WTC11 (cell line): ENCODE data around the gene MAPK14. TPM values are rescaled to one million over a fixed set of nuclear protein-coding genes. Genes with fewer than 3 reads are reported as not detected.

Source experiments
- ATAC-seq: fragments of 200-7000 bp; cut with Tn5 transposase; 2 replicates; pipeline ENCODE4 v1.10.0; 2021; ENCODE audit warnings: mild to moderate bottlenecking, moderate library complexity
- CTCF ChIA-PET: fragments of 300-600 bp; sonication (Branson Sonifier 250); formaldehyde crosslinking; loops from one replicate; lab custom pipeline; 2021; ENCODE audit warnings: antibody characterized with exemption; lab: Charles Lee
- POLR2A ChIA-PET: fragments of 350-600 bp; sonication (Branson Sonifier 250); formaldehyde crosslinking; loops from one replicate; lab custom pipeline; 2021; ENCODE audit warnings: antibody characterized with exemption; lab: Charles Lee
- DNase-seq: peaks from one replicate; pipeline ENCODE4 v3.0.0; 2021; ENCODE audit warnings: low spot score
- H3K27ac Mint-ChIP-seq: 2 replicates; pipeline ENCODE4 v1.8.0; 2021; ENCODE audit warnings: mixed read lengths
- H3K27me3 Mint-ChIP-seq: 2 replicates; pipeline ENCODE4 v1.8.0; 2021; ENCODE audit warnings: low read depth, mild to moderate bottlenecking, moderate library complexity, mixed read lengths
- H3K36me3 Mint-ChIP-seq: 2 replicates; pipeline ENCODE4 v1.8.0; 2021; ENCODE audit warnings: mixed read lengths
- H3K4me1 Mint-ChIP-seq: 2 replicates; pipeline ENCODE4 v1.8.0; 2022; ENCODE audit warnings: mixed read lengths
- H3K4me3 Mint-ChIP-seq: 2 replicates; pipeline ENCODE4 v1.8.0; 2021; ENCODE audit warnings: mild to moderate bottlenecking, moderate library complexity, mixed read lengths
- H3K9me3 Mint-ChIP-seq: 2 replicates; pipeline ENCODE4 v1.8.0; 2021; ENCODE audit warnings: mixed read lengths
- ATF6 ChIP-seq: sonication (generic); formaldehyde crosslinking; IDR thresholded peaks from 2 replicates; pipeline ENCODE4 v1.8.1; 2023; ENCODE audit warnings: mild to moderate bottlenecking, missing genetic modification reagents
- CBFB ChIP-seq: sonication (generic); formaldehyde crosslinking; IDR thresholded peaks from 2 replicates; pipeline ENCODE4 v1.8.1; 2022; ENCODE audit warnings: mild to moderate bottlenecking, low read depth, missing genetic modification reagents
- CREM ChIP-seq: sonication (generic); formaldehyde crosslinking; IDR thresholded peaks from 2 replicates; pipeline ENCODE4 v1.8.1; 2022; ENCODE audit warnings: mild to moderate bottlenecking, missing genetic modification reagents, moderate library complexity
- E2F5 ChIP-seq: sonication (generic); formaldehyde crosslinking; IDR thresholded peaks from 2 replicates; pipeline ENCODE4 v1.8.1; 2022; ENCODE audit warnings: mild to moderate bottlenecking, moderate library complexity, missing genetic modification reagents
- ESRRA ChIP-seq: sonication (generic); formaldehyde crosslinking; IDR thresholded peaks from 2 replicates; pipeline ENCODE4 v1.8.1; 2022; ENCODE audit warnings: mild to moderate bottlenecking, missing genetic modification reagents, borderline replicate concordance
- ETV6 ChIP-seq: sonication (generic); formaldehyde crosslinking; IDR thresholded peaks from 2 replicates; pipeline ENCODE4 v1.8.1; 2022; ENCODE audit warnings: mild to moderate bottlenecking, missing genetic modification reagents
- GABPB1 ChIP-seq: sonication (generic); formaldehyde crosslinking; IDR thresholded peaks from 2 replicates; pipeline ENCODE4 v1.8.1; 2023; ENCODE audit warnings: mild to moderate bottlenecking, missing genetic modification reagents
- GRHL2 ChIP-seq: fragments of 250-450 bp; sonication (Bioruptor Pico); IDR thresholded peaks from 2 replicates; pipeline ENCODE4 v1.8.0; 2022; ENCODE audit warnings: mild to moderate bottlenecking, moderate library complexity; ENCODE audit not compliant: insufficient replicate concordance, severe bottlenecking
- GTF2I ChIP-seq: fragments of 250-450 bp; sonication (Bioruptor Pico); conservative IDR thresholded peaks from 2 replicates; pipeline ENCODE4 v1.4.0; 2021; ENCODE audit warnings: mild to moderate bottlenecking
- JUN ChIP-seq: sonication (generic); formaldehyde crosslinking; IDR thresholded peaks from 2 replicates; pipeline ENCODE4 v1.8.0; 2023; ENCODE audit warnings: mild to moderate bottlenecking, missing genetic modification reagents
- NFATC4 ChIP-seq: fragments of 250-450 bp; sonication (Bioruptor Pico); IDR thresholded peaks from 2 replicates; pipeline ENCODE4 v1.9.0; 2021; ENCODE audit warnings: mild to moderate bottlenecking
- NFE2L1 ChIP-seq: sonication (generic); formaldehyde crosslinking; IDR thresholded peaks from 2 replicates; pipeline ENCODE4 v1.8.1; 2023; ENCODE audit warnings: missing genetic modification reagents
- NR2C2 ChIP-seq: sonication (generic); formaldehyde crosslinking; IDR thresholded peaks from 2 replicates; pipeline ENCODE4 v1.8.0; 2022; ENCODE audit warnings: mild to moderate bottlenecking, missing genetic modification reagents
- PRDM15 ChIP-seq: sonication (generic); formaldehyde crosslinking; IDR thresholded peaks from 2 replicates; pipeline ENCODE4 v1.8.0; 2022; ENCODE audit warnings: missing genetic modification reagents
- RORB ChIP-seq: fragments of 250-450 bp; sonication (Bioruptor Pico); IDR thresholded peaks from 2 replicates; pipeline ENCODE4 v1.9.0; 2021; ENCODE audit warnings: mild to moderate bottlenecking
- TP53 ChIP-seq: sonication (generic); formaldehyde crosslinking; IDR thresholded peaks from 2 replicates; pipeline ENCODE4 v1.8.1; 2023; ENCODE audit warnings: mild to moderate bottlenecking, missing genetic modification reagents
- ZNF121 ChIP-seq: sonication (generic); formaldehyde crosslinking; IDR thresholded peaks from 2 replicates; pipeline ENCODE4 v1.8.0; 2023; ENCODE audit warnings: missing genetic modification reagents
- ZNF263 ChIP-seq: sonication (generic); formaldehyde crosslinking; IDR thresholded peaks from 2 replicates; pipeline ENCODE4 v1.8.1; 2022; ENCODE audit warnings: low read depth, mild to moderate bottlenecking, moderate library complexity, missing genetic modification reagents
- ZNF532 ChIP-seq: fragments of 250-450 bp; sonication (Bioruptor Pico); IDR thresholded peaks from 2 replicates; pipeline ENCODE4 v1.9.0; 2021; ENCODE audit warnings: mild to moderate bottlenecking, borderline replicate concordance
- total RNA-seq: library from RNA; stranded (reverse); gene quantifications from 3 replicates; pipeline ENCODE4 v1.2.3, GENCODE V29; 2021

Gene MAPK14
- total RNA-seq, 1 experiment from 2014 or later = 34.0 TPM

- TF ChIP-seq CBFB (CRISPR knock-in tag) (no peak), ZNF121 (CRISPR knock-in tag) (no peak), GTF2I (CRISPR knock-in tag) (no peak), E2F5 (no peak), ZNF532 (CRISPR knock-in tag) (no peak), CREM (no peak), JUN (no peak), TP53 (no peak), ATF6 (CRISPR knock-in tag) (no peak), NR2C2 (CRISPR knock-in tag) (no peak), ETV6 (CRISPR knock-in tag) (no peak), ZNF263 (CRISPR knock-in tag) (no peak), NFE2L1 (CRISPR knock-in tag) (no peak), PRDM15 (CRISPR knock-in tag) (no peak), RORB (no peak)
- TF ChIP-seq, all 79 proteins: peak for 0
These were observed 34.6 kb downstream of the MAPK14 start for GRCh38 chr6:36062247-36062646.

GRCh38 chr6:36063318-36064060 is 35.9 kb downstream of the MAPK14 start:
- no peak overlapping the region for H3K4me3 Mint-ChIP-seq
- ChIA-PET CTCF (interaction anchor here (0.6 kb wide), 1 partner anchor 324 kb away, joined by 3 read pairs; no protein-coding TSS in a partner anchor), POLR2A (no interaction called here)
- H3K36me3 Mint-ChIP-seq = peaks cover 11% of the 10 kb centered on the region
- H3K9me3 Mint-ChIP-seq = no peaks in the 10 kb centered on the region
- 0 out of 2 replicates have a peak, but pooled peaks cover 10% of the 10 kb centered on the region for H3K4me1 Mint-ChIP-seq
- DNase-seq = no peak
- no peak for ATAC-seq
- H3K27ac Mint-ChIP-seq = no peak overlapping the region
- TF ChIP-seq NFATC4 (CRISPR knock-in tag) (no peak), ESRRA (no peak), GRHL2 (no peak), GABPB1 (CRISPR knock-in tag) (peak; percentile 26; the same call in 1 of the 2 replicates), NR2C2 (CRISPR knock-in tag) (no peak)
- no peaks in the 10 kb centered on the region for H3K27me3 Mint-ChIP-seq

More at GRCh38 chr6:36062247-36062646, 34.6 kb downstream of the MAPK14 start:
- ChIA-PET CTCF (no interaction called here), POLR2A (no interaction called here)
- no peak overlapping the region for H3K27ac Mint-ChIP-seq
- H3K27me3 Mint-ChIP-seq = no peaks in the 10 kb centered on the region
- H3K4me1 Mint-ChIP-seq = 0 out of 2 replicates have a peak, but pooled peaks cover 10% of the 10 kb centered on the region
- ATAC-seq (no peak), DNase-seq (no peak)
- H3K36me3 Mint-ChIP-seq = peaks cover 11% of the 10 kb centered on the region
- H3K4me3 Mint-ChIP-seq = no peak overlapping the region
- H3K9me3 Mint-ChIP-seq = no peaks in the 10 kb centered on the region
